ENCODE data around the gene GANC. TPM values are rescaled to one million over a fixed set of nuclear protein-coding genes. Genes with fewer than 3 reads are reported as not detected.
A peak's percentile ranks its signal among the peaks of the same experiment; 100 is the strongest.

The GANC gene
- total RNA-seq, 1 experiment from 2014 or later: 5.8 TPM

DNA sequence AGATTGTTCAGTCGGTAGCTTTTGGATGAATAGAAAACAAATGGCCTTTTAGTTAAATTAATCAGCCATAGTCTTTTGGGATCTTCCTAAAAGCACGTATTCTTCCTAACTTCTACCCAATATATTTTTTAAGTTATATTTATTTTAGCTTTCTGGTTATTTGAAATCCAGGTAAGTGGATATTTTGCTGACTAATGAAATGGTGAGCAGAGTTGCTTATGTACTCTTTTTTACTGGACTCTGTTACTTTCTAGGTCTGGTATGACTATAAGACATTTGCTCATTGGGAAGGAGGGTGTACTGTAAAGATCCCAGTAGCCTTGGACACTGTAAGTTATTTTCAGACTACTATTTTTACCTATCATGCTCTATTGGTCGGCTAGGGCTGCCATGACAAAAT is 72.5 kb downstream of the GANC start:
- DNase-seq (ENCODE audit: low spot score): no peak

DNA sequence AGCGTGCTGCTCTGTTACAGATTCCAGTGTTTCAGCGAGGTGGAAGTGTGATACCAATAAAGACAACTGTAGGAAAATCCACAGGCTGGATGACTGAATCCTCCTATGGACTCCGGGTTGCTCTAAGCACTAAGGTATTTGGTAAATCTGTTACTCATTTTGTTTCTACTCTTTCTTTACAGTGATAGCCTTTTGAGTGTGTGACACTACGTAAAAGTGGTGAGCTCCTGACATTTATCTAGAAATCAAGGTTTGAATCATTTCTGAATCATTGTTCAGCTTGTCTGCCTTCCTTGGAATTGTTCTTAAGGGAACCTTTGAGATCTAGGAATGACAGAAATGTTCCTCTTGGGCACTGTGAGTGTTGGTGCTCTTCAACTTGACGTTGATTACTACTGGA is 75.1 kb downstream of the GANC start:
- no peak for DNase-seq (ENCODE audit: low spot score)

DNA sequence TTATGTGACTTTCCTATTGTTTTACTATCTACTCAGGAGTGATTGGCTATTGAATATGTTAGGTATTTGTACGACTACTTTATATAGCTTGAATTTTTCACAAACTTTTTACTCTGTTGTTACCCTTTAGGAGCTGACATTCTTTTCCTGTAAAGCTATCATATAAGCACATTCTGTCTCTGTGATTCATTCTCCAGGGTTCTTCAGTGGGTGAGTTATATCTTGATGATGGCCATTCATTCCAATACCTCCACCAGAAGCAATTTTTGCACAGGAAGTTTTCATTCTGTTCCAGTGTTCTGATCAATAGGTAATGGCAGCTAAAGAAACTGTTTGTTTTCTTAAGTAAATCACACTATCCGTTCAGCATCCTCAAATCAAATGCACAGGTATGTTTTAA is 76.2 kb downstream of the GANC start:
- no peak for DNase-seq (ENCODE audit: low spot score)

DNA sequence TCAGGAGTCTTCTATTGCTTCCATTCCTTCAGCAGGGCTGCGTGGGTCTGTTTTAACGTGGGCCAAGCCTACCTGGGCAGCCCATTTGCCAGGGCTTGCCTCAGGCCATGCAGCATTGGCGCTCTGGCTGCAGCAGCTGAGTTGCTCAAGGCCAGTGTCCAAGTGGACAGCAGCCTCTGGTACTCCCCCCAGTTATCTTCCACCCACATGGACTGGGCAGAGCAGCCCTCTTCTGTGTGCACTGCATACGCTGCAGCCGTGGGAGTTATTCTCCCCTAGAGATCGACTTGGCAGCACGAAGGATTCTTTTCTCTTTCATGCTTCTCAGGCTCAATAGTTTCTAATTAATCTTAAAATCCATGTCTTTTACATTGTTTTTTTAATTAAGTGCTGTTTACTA is 79.4 kb downstream of the GANC start:
- no peak for DNase-seq (ENCODE audit: low spot score)

DNA sequence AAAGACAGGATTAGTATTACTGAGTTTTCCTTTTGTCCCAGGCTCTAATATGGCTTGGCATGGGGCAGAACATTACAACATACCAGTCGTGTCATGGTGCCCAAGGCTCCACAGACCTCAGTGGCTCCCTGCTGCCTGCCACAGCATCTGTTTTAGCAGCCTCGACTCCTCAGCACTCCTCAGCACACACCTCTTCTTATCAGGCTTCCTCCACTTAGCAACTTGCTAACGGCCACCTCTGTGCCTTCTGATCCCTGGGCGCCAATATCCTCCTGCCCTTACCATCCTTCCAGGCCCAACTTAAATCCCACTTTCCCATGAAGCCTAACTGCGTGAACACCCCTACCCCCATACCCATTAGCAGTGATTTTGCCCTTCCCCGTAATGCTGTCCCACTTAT is 80.1 kb downstream of the GANC start:
- no peak for DNase-seq (ENCODE audit: low spot score)

DNA sequence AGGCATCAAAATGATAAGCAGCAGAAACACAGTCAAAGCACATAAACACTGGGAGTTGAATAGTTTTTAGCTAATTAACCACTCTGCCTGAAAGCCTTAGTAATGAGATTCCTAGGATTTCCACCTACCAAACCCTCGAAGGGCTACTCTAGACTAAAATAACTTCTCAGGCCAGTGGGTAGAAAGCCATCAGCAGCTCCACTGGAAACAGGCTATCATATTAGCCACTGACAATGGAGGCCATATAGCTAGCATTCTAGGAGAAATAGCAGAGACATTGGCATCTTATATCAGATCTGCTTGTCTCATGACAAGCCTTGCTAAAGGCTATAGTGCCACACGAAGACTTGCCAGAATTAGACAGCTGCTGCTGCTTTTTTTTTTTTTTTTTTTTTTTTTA is 81.8 kb downstream of the GANC start:
- DNase-seq (ENCODE audit: low spot score): no peak

DNA sequence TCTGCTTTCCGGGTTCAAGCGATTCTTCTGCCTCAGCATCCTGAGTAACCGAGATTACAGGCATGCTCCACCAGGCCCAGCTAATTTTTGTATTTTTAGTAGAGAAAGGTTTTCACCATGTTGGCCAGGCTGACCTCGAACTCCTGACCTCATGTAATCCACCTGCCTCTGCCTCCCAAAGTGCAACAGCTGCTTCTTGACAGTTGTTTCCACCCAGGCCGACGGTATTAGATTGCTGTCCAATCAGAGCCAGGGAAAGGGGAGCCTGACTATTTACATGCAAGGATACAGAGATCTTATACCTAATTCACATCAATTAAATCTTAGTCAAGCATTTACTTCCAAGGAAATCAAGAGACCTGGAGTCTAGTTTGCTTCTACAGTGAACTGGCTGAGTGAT is 82.3 kb downstream of the GANC start:
- no peak for DNase-seq (ENCODE audit: low spot score)

DNA sequence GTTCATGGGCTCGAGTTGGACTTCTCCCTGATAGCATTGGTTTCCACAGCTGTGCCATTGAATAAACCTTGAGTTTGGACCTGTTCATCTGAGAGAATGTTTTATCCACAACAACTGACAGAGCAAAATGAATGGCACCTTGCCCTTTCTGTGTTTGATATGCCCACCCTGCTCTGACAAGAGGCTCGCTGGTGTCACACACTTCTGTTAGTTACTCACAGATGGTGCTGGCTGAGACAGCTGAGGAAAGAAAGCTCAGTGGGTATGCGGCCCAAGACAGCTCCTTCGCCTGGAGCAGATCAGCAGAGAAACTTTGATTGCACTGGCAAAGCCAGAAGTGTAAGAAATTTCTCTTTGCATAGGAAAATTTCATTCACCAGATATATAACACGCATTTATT is 83.8 kb downstream of the GANC start:
- DNase-seq (ENCODE audit: low spot score): no peak

DNA sequence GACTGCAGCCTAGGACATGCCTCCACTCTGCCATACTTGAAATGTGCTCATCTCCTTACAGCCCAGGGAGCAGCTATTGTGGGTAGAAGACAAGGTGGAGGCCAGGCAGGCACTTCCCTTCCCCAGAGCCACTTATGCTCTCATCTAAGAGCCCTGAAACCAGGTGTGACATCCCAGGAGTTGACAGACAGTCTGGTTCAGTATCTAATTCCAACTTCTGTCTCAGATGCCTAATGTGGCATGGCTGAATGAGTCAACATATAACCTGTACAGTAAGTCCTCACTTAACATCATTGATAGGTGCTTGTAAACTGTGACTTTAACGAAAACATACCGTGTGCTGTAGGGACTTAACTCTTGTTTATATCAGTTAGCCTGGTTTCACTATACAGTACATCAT is 85.1 kb downstream of the GANC start:
- no peak for DNase-seq (ENCODE audit: low spot score)

DNA sequence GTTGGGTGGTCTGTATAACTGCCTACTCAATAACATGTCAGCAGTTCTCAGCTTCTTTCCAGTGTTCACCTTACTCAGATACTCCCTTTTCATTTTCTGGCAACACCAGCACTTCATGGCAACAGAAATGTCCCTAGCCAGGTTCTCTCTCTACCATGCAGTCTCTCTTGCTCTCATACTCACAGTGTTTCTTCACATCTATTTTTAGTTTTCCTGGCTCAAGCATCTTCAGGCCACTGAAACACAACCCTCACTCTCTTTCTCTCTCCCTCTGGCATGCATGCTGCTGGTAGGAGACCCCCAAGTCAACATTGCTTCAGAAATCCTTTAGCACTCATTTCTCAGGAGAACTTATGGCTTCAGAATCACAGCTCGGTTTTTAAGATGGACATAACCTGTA is 86.2 kb downstream of the GANC start, which contains the start of gene CAPN3:
TSS of gene CAPN3 (plus strand) at position 253 of the 400 bp plus-strand sequence. CDS start 305 bp downstream, outside the sequence.
- no peak for DNase-seq (ENCODE audit: low spot score)

DNA sequence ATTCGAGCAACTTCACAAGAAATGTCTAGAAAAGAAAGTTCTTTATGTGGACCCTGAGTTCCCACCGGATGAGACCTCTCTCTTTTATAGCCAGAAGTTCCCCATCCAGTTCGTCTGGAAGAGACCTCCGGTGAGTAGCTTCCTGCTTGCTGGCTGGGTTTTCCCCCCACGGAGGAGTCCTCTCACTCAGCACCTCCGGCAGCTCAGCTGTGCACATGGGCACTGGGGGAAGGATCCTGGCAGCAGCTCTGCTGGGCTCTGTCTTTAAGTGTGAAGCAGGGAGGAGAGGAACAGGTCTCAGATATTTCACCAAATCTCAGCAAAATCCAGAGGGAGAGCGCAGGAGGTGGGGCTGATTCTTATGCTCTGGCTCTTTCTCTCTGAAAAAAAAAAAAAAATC is 87.0 kb downstream of the GANC start:
- DNase-seq (ENCODE audit: low spot score): no peak

DNA sequence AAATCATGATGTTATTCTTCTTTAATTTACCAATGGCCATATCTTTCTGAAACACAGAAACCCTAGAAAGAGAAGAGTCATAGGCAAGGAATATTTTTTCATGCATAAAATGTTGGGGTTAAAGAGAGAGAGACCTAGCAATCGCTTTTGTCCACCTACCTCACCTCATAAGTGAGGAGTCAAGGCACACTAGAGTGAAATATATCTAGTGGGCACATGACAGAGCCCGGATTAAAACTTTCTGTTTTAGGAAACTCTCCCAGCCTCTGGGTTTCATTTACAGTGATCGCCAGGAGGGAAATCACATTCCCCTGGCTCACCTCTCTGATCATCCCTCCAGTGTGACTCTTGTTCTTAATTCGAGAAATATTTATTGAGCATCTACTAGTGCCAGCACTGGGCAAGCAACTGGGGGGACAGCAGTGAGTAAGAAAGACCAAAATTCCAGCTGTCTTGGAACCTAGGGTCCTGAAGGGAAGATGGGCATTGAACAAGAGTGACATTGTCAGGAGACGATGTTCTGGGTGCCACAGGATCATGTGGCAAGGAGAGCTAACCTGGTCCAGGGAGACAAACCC is 87.6 kb downstream of the GANC start:
- no peak for DNase-seq (ENCODE audit: low spot score)

DNA sequence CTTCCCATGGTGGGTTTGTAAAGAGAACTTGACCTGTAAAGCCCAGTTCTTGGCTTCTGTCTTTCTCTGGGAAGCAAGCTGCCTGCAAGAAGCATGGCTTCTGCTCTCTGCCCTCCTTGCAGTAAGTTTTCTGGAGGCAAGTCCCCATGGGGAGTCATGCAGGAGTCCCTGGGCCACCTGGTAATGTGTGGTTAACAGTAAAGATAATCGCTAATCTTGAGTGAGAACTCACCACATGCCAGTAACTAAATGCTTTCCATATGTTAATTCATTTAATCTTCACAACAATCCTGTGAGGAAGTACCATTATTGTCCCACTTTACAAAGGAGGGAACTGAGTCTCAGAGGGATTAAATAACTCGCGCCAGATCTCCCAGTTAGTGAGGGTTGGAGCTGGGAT is 90.5 kb downstream of the GANC start:
- no peak for DNase-seq (ENCODE audit: low spot score)

DNA sequence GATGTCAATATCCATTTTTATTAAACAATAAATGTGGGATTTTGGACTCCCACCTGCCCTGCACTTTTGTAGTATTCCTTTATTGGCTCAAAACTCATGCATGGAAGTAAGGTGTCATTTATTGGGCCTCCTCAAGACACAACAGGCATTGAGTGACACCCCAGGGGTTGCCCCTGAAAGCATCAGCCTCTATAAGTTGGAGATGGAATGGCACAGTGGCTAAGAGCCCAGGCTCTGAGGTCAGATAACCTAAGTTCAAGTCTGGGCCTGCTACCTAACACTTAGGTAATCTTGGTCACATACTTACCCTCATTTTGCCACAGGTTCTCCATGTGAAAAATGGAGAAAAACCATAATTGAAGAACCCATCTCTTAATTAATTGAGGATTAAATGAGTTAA is 90.9 kb downstream of the GANC start:
- DNase-seq (ENCODE audit: low spot score): no peak

DNA sequence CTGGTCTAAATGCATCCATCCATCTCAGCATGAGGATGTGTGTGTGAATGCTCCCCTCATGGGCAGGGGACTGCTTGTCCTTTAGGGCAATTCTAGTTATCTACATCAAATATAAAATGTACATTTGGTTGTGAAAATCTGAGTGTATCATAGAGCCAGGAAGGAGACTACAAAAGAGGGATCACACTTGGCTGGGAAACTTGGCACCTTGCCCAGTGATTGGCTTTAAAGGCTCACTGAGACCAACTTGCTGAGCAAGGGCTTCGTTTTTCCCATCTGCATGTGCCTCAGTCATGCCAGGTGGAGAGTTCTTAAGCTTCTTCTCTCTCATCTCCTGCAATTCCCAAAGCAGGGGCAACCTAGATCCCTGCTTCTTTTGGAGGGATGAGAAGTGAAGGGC is 91.5 kb downstream of the GANC start:
- DNase-seq (ENCODE audit: low spot score): peak; percentile 50

DNA sequence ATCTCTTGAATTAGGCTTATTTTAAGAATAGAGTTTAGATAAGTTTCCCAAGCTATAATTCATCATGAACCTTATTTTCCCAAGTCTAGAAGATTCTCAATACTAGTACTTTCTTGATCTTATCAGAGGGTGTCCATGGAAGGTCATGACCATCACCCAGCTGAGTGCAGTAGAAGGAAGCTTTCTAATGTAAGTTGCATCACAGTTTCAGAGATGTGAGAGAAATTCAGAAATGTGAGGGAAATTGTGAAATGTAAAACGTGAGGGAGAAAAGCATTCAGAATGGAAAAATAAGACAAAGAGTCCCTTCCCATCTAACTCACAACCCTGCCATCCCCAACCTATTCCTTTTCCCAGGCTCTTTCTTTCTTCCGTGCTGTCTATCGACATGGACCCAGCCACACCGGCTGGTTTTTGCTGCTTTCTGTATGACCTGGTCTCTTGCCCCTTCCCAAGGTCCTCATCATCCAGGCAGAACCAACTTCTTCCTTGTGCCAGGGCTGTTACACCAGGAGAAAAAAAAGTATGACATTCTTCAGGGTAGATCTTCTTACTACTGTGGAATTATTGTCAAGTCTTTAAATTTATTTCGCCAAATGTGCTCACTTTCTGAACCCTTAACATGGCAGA is 93.0 kb downstream of the GANC start:
- no peak for DNase-seq (ENCODE audit: low spot score)

DNA sequence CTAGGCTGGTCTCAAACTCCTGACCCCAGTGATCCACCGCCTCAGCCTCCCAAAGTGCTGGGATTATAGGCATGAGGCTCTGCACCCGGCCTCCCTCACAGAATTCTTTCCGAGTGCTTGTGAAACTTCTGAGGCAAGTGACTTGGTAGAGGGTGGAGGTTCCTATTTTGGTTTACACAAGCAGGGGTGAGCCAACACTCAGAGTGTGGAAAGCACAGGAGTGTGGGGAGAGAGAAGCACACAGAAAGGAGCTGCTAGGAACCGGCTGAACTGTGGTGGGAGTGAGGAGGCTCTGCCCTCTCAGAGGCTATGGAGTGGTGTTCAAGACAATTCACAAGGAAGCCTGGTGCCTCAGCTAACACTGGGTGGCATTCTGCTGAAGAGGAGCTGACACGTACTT is 94.0 kb downstream of the GANC start:
- no peak for DNase-seq (ENCODE audit: low spot score)

DNA sequence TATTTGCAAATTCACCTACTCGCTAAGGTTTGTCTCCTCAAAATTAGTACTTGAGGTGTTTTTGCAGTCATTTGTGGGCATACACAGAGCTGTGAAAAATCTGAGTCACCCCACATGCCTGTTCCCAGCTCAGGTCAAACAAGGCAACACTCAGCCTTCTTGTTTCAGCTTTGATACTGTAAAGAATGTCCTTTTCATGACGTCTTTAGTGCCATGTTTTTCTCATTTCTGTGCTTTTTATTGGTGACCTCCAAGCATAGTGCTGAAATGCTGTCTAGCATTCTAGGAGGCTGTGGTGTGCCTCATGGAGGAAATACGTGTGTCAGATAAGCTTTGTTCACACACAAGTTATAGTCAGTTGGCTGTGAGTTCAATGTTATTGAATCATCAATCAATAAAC is 95.1 kb downstream of the GANC start:
- DNase-seq (ENCODE audit: low spot score): no peak

DNA sequence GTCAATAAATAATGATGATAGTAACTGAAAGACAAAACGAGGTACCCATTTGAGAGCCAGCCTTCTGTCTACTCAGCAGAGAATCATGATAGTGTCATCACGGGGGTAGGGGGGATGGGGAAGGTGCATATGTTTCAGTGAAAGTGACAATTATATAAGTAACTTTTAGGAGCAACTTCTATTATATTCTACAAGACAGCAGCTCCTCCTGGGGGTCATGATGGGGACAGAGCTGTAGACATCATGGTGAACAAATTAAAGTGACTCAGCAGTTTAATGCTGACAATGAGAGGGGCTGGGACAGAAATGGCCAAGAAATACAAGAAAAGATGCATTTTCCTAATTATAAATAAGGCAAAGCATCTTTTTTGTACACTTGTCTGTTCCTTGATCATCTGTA is 98.1 kb downstream of the GANC start:
- peak; percentile 58 for DNase-seq (ENCODE audit: low spot score)

DNA sequence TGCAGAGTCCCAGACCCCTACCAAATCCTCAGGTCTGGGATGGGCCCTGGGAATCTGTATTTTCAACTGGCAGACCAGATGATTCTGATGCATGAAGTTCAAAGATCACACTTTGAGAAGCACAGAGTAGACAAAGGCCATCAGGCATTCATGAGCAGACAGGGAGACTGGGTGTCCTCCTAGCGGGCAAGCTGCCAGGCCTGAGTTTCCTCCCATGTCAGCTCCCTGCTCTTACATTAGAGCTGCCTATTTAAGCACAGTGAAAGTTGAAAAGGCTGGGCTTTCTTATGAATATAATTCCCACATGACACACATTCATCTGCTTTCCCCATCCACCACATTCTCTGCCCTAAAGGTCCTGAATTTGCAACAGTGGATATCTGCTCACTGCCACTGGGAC is 100.3 kb downstream of the GANC start:
- no peak for DNase-seq (ENCODE audit: low spot score)

DNA sequence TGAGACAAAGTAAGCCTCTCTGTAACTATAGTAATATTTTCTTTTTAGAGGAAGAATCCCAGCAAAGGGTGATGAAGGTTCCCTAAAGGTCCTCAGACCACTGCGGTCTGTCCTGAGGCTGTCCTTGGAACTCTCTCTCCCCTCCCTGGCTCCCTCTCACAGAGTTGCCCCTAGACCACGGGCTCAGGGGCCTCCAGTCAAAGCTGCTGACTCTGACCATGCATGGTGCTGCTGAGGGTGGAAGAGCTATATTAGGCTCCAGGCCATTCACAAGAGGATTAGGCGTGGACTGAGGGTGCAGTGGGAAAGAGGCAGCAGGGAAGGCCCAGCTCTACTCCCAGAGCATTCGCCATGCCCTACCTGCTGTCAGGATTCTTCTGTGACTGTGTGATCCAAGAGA is 100.9 kb downstream of the GANC start:
- no peak for DNase-seq (ENCODE audit: low spot score)

DNA sequence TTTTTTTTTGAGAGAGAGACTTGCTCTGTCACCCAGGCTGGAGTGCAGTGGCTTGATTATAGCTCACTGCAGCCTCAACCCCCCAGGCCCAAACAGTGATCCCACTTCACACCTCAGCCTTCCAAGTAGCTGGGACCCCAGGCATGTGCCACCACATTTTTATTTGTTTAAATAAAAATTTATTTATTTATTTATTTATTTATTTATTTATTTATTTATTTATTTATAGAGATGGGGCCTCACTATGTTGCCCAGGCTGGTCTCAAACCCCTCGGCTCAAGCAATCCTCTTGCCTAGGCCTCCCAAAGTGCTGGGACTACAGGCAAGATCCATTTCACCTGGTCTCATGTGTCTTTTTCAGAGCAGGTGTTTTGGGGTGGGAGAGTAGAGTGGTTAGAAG is 101.8 kb downstream of the GANC start:
- no peak for DNase-seq (ENCODE audit: low spot score)

DNA sequence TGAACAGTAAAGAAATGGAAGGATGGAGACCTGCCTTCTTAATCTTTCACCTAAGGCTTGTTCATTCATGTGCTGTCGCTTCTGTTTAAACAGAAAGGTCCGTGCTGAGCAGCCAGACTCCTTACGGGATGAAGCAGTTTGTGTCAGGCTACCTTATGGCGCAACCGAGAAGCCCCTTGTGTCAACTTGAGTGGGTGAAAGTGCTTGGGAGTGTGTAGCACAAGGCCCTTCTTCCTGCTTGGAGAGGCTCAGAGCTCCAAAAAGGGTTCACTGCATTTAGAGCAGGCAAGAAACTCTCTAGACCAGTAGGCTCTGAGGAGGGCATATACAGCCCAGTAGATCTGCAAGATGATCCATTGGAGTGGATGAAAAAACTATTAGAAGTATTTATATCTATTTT is 102.3 kb downstream of the GANC start:
- no peak for DNase-seq (ENCODE audit: low spot score)

DNA sequence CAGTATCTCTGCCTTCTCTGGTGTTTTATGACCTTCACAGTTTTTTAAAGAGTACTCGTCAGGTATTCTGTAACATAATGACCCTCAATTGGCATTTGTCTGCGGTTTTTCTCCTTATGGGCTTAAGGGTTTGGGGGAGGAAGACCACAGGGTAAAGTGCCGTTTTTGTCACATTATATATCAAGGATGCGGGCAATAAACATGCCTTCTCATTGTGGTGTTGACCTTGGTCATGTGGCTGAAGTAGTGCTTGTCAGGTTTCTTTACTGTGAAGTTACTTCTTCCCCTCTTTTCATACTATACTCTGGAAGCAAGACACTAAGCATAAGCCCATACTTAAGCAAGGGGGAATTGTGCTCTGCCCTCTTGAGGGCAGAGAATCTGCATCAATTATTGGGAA is 102.9 kb downstream of the GANC start:
- DNase-seq (ENCODE audit: low spot score): no peak

All from HT-29 (cell line).